IPS-18c (cell line): ENCODE data around the gene MRPL14.
"Not testable (repeated sequence)": the region's sequence is repeated elsewhere in the genome, so short reads cannot be mapped to it uniquely, and the experiment has no call there.

Experiments used
- H3K4me3 ChIP-seq: 2 replicates; pipeline ENCODE4 v1.7.0; 2013; ENCODE audit warnings: low read depth, mild to moderate bottlenecking, low read length, moderate library complexity; ENCODE audit not compliant: insufficient read depth
- H3K9me3 ChIP-seq: one replicate; pipeline ENCODE4 v1.6.1; 2013; ENCODE audit warnings: mild to moderate bottlenecking, low read length, moderate library complexity; ENCODE audit not compliant: control insufficient read depth, insufficient read depth

The MRPL14 gene

DNA sequence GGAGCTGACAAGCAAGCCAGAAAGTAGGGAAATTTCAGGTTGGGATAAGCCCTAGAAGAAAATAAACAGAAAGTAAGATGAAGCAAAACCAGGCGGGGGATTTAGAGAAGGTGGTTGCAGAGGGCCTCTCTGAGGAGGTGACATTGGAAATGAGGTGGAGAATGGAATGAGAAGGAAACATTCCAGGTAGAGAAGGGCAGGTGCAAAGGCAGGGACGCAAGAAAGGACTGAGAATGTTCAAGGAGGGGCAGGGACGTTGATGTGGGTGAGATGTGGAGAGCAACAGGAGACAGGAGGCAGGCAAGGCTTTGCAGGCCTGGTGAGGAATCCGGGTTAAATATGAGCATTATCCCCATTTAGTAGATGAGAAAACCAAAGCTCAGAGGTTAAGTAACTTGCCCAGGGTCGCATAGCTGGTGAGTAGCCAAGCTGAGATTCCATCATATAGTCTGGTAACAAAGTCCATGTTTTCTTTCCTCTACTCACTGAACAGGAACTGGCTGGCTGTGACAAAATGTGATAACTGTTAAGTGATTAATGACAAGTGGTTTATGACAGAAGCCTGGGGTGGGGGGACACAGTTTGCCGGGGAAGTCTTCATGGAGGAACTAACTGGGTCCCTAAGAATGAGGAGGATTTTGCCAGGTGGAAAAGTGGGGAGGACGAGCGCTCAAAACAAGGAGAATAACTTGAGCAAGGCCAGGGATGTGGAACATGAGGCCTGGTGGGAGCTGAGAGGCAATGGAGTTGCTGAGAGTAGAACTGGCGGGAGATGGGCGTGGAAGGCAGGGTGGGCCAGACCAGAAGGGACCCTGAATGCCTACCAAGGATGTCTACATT lies 32.6 kb downstream of the MRPL14 start:
- H3K9me3 ChIP-seq = no peaks in the 10 kb centered on the region
- no peak overlapping the region for H3K4me3 ChIP-seq

DNA sequence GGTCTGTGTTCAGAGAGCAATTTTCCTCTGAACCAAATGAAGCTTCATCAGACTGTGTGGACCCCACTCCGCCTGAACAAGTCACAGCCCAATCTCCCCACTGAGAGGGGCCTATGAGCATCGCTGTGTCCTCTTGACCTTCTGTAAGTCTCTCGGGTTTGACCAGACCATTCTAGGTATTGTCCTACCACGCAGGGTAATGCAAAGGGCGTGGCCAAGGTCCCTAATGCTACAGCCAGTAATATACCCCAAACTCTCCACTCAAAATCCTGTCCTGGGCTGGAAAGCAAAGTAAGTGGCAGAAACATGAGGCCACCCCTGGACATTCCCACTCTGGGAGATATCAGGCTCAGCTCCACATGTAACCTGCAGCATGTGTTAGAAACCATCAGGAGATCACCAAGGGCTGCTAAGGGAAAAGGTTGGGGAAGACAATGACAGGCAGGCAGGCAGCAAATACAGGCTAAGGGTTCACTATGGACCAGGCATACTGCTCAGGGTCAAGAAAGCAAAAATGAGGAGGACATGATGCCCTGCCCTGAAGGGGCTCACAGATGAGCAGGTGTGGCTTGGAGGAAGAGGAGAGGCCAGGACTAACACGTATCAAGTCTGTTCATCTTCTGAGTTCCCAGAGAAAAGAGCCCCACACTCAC lies 33.4 kb downstream of the MRPL14 start:
- Histone ChIP-seq H3K9me3 (no peaks in the 10 kb centered on the region), H3K4me3 (no peak overlapping the region)

DNA sequence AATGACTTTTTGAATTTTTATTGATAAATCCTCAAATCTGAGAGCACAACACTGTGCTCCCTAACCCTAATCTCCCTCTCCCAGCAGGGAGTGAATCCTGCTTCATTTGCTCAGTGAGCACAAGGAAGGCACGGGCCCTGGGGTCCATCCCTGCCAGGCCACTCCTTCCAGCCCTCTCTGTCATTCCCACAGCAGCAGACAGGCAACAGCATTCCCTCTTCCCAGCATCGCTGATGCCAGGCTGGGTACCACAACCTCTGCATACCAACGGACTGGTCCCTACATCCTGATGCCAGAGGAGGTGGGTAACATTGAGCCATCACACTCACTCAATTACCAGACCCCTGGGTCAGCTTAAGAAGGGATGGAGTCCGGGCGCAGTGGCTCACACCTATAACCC lies 34.2 kb downstream of the MRPL14 start:
- no peaks in the 10 kb centered on the region for H3K9me3 ChIP-seq
- no peak overlapping the region for H3K4me3 ChIP-seq

DNA sequence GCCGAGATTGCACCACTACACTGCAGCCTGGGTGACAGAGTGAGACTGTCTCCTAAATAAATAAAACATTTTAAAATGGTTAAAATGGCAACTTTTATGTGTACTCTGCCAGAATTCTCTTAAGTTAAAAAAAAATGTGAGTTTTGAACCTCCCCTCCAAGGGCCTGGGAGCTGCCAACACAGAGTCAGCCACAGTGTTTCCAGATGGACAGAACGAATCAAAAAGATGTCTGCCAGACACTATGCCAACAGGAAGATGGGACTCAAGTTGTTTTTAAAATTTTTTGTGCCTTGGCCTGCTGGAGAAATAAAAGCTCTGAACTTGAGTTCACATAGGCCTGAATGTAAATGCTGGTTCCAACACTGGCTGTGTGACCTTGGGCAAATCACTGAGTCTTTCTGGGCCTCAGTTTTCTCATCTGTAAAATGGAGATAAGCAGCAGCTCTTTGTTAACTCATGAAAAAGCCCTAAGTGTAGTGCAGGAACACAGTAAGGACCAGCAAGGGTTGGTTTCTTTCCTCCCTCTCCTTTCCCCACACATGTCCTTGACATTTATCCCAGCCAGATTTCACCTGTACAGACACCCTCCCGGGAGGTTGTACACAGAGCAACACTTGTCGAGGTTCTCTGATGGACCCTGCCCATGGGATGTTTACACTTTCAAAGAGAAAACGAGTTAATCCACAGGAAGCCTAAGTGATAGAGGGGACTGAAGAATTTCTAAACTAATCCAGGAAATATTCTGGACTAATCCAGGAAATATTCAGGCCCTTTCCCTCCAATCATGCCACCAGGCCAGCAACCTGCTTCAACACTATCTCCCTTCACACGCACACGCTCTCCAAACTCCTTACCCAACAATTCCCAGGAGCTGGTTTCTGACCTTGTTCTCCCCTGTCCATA lies 35.0 kb downstream of the MRPL14 start:
- H3K9me3 ChIP-seq = no peaks in the 10 kb centered on the region
- no peak overlapping the region for H3K4me3 ChIP-seq

DNA sequence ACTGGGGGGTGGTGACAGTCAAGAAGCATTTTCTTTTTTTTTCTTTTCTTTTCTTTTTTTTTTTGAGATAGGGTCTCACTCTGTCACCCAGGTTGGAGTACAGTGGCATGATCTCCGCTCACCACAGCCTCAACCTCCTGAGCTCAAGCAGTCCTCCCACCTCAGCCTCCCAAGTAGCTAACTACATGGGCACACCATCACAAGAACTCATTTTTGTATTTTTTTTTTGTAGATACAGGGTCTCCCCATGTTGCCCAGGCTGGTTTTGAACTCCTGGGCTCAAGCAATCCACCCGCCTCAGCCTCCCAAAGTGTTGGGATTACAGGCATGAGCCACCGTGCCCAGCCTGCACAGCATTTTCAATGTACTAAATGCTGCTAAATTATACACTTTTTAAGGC lies 35.9 kb downstream of the MRPL14 start:
- not testable (repeated sequence) for H3K4me3 ChIP-seq, H3K9me3 ChIP-seq

DNA sequence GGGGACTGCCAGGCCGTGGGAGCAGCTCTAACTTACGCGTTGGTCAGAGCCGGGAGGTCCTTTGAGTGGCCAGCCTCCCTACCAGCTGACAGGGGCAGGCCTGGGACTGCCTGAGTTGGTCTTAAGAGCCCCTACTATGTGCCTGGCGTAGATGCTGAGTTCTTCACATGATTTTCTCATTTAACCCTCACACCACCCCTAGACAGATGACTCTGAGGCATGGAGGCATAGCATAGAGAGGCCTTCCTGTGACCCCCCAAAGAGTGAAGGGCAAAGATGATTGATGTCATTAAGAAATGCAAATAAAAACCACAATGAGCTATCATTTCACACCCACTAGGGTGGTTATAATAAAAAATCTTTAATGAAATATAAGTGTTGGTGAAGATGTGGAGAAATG lies 36.8 kb downstream of the MRPL14 start:
- H3K9me3 ChIP-seq = no peaks in the 10 kb centered on the region
- H3K4me3 ChIP-seq = no peak overlapping the region

DNA sequence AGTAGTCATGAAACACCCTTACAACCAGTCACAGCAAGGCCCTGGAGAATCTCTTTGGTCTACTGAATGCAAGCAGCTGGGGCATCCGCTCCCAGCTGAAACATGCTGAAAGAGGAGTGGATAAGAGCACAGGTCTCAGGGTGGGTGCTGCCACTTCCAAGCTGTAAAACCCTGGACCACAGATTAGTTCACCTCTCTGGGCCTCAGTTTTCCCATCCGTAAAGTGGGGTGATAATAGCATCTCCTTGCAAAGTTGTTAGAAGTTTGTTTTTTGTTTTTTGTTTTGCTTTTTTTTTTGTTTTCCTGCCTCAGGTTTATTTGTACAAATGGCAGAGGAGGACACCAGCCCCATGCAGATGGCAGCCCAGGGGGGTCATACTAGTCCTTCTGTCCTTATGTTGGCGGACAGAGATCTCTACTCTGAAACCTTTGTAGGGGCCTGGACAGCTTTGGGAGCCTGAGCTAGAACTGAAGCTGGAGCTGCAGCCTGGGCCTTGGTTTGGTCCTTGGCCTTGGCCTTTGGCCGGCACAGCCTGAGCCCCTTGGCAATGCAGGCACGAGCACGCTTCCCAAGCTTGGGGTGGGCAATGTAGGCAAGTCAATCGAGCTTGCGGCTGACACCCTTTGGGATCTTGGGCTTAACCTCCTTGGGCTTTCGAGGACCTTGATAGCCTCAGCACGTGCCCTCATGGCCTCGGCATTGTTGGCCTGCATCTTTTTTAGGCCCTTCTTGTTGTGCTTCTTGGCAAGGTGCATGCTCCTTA lies 38.2 kb downstream of the MRPL14 start:
- Histone ChIP-seq H3K9me3 (no peaks in the 10 kb centered on the region), H3K4me3 (no peak overlapping the region)

DNA sequence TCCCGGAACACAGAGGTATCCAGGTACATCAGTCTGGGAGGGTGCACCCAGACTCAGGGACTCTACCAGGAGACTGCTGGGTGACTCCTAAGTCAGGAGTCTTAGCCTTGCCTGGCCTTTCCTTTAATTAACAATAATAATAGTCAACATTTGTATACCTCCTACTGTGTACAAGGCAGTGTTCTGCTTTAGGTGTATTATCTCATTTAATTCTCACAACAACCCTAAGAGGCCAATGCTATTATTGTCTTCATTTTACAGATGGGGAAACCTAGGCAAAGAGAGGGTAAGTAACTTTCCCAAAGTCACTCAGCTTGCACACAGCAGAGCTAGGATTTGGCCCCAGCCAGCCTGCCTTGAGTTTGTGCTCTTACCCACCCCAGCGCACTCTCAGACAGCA lies 39.6 kb downstream of the MRPL14 start:
- Histone ChIP-seq H3K4me3 (no peak overlapping the region), H3K9me3 (no peaks in the 10 kb centered on the region)

DNA sequence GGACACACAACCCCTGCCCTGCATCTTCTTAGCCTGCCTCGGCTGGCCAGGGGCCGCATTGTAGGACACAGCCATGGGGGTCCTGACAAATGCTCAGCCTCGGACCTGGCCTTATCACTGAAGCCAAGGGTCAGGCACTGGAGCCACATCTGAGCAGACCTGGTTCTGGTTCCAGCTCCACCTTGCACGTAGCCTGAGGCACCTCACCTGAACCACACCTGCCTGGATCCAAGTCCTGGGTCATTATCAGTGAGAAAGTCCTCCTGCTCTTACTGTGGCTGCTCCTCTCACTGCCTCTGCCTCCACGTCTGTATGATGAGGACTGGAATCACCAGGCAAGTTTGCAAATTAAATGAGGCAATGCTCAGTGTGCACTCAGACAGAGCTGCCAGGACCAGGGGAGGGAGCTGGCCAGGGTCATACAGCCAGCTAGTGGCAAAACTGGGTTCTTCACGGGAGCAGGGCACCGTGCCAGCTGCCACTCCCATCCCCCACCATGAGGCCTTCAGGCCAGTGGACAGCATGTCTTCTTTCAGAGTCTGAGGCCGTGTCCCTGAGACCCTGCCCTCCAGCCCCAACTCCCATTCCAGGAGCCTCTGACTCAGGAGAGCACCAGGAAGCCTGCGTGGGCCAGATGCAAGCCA lies 40.2 kb downstream of the MRPL14 start:
- Histone ChIP-seq H3K9me3 (no peaks in the 10 kb centered on the region), H3K4me3 (no peak overlapping the region)

DNA sequence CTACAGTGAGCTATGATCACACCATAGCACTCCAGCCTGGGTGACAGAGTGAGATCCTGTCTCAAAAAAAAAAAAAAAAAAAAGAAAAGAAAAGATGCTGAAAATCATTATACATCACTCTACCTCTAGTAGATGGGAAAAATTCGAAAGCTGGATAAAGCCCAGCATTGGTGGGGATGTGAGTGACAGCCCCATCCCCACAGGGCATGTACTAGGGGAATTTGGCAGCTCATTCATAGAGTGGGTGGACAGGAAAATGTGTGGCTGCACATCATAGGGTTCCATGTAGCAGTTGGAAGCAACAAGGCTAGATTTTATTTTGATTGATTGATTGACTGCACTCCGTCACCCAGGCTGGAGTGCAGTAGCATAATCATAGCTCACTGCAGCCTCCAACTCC lies 42.0 kb downstream of the MRPL14 start:
- no peaks in the 10 kb centered on the region for H3K9me3 ChIP-seq
- no peak overlapping the region for H3K4me3 ChIP-seq

DNA sequence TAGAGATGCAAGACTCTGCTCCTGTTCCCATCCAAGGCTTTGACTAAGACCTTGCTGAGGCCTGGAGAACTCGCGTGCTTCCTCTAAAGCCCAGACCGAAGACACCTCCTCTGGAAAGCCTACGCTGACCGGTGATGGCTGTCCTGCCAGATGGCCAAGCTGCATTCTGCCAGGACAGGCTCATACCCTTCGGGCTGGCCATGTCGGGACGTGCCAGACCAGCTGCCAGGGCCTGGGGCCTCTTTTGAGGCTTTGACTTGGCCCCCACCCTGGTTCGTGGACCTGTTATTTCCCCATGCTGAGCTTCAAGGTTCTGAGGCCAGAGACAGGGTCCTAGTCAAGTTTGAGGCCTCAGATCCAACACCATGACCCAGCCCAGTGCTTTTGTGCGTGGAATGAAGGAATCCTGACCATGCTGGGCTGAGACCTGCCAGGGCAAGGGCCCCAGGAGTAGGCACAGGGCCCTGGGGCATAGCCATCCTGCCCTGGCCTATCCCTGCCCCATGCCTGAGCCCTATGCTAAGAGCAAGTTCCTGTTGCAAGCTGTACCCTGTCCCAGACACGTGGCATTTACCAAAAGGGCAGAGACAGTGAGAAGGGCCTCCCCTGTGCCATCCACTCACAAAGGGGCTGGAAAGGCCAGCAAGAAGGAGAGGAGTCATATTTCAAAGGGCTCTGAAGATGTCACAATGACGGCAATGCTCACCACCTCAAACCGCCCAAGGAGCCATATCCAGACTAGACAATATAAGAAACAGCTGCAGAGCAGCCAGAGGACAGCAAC lies 42.8 kb downstream of the MRPL14 start:
- Histone ChIP-seq H3K9me3 (no peaks in the 10 kb centered on the region), H3K4me3 (no peak overlapping the region)

DNA sequence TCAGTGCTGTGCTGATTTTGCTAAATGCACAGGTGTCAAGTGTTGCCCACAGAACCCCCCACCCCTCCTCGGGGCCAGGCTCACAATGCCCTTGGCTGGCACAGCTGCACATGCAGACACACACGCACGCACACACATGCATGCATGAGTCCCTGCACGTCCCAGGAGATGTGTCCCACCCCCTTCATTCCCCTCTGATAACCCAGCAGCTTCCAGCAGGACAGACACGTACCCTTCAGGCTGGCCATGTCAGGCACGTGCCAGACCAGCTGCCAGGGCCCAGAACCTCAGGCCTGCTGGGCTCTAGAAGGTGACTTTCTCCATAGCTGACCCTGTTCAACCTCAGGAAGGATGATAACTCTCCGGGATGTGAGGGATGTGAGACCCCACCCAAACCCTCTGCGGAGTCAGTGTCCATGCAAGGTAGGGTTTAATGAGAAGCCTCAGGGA lies 44.4 kb downstream of the MRPL14 start:
- no peaks in the 10 kb centered on the region for H3K9me3 ChIP-seq

DNA sequence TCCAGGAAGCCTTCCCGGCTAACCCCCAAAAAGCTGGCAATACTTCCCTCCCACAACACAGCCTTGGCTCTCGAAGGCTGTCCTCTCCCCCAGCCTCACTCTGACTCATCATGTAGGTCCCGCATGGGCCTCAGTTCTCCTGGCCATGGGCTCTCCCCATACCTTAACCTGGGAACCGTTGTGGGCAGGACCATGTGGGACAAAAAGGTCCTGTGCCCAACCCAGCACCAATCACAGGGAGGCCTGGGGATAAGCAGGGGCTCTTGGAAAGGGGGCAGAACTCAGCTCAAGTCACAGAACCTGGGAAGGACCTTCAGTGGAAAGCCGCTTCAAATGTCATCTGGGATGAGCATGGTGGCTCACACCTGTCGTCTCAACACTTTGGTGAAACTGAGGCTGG lies 45.5 kb downstream of the MRPL14 start:
- H3K4me3 ChIP-seq = no peak overlapping the region
- no peaks in the 10 kb centered on the region for H3K9me3 ChIP-seq

More for the DNA sequence above, 44.4 kb downstream of the MRPL14 start:
- no peak overlapping the region for H3K4me3 ChIP-seq

DNA sequence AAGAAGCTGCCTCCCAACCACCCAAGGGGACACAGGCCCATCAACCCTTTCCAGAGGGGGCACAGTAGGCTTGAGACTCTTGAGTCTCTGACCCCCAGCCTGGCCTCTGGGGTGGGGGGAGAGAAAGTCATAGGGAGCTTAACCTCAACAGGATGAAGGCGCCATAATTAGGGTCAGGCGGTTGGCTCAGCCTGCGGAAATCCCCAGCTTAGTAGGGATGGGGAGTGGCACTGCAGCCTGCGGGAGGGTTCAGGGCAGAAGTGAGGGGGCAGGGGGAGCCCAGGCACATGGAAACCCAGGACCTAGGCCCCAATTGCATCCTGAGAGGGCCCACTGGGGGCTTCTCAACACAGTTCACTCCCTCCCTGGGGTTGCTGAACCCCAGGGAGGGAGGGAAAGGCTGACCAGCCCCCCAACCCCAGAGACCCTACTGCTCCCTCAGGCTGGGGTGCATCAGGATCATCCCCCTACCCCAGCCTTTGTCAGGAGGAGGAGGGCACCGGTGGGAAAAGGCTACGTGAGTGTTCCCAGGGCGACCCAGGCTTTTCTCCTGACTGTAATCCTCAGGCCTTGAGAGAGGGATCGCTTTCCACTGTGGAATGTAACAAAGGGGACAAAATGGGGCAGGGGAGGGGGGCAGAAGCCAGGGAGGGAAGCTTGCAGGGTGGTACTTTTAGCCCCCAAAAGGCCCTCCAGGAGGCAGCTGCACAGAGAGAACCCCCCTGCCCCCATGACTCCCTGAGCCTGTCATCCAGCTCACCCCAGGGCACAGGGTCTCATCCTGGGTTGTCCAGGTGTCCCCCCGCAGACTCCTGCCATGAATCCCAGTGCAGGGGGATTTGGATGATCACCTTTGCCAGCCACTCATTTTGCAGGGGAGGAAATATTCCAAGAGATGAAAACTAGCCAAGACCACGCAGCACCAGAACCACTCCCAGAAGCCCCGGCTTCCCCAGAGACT lies 46.4 kb downstream of the MRPL14 start:
- no peaks in the 10 kb centered on the region for H3K9me3 ChIP-seq
- H3K4me3 ChIP-seq = no peak overlapping the region

DNA sequence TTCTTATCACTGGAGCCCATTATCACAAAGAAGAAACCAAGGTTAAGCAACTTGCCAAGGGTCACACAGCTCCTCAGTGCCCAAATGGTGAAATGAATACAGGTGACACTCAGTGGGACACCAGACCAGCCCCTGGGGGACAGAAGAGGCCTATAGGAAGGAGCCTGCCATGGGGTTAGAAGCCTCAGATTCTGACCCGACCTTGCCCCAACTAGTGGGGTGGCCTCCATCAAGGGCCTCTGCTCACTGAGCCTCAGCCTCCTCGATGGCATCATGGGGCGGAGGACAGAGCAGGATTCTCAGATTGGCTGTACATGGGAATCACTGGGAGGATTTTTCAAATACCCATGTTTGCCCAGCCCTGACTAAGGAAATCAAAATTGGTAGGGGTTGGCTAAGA lies 47.6 kb downstream of the MRPL14 start:
- H3K4me3 ChIP-seq = no peak overlapping the region
- H3K9me3 ChIP-seq = no peaks in the 10 kb centered on the region
